IPS DF 6.9 (cell line): ENCODE data around the gene B3GNT7.

Source experiments
- DNase-seq: peaks from one replicate; pipeline ENCODE4 v3.0.0-alpha.2; 2013; ENCODE audit warnings: low read depth, low spot score
- H3K27ac ChIP-seq: one replicate; pipeline ENCODE4 v1.5.1; 2013; ENCODE audit warnings: low read length, control low read depth
- H3K27me3 ChIP-seq: 2 replicates; pipeline ENCODE4 v1.6.1; 2013; ENCODE audit warnings: mild to moderate bottlenecking, low read length; ENCODE audit not compliant: control insufficient read depth, insufficient read depth
- H3K36me3 ChIP-seq: 2 replicates; pipeline ENCODE4 v1.6.1; 2013; ENCODE audit warnings: low read length; ENCODE audit not compliant: control insufficient read depth, insufficient read depth
- H3K4me1 ChIP-seq: 2 replicates; pipeline ENCODE4 v1.6.1; 2013; ENCODE audit warnings: low read length; ENCODE audit not compliant: control insufficient read depth, insufficient read depth
- H3K4me3 ChIP-seq: 2 replicates; pipeline ENCODE4 v1.5.1; 2013; ENCODE audit warnings: mild to moderate bottlenecking, low read length
- H3K9me3 ChIP-seq: 2 replicates; pipeline ENCODE4 v1.6.1; 2013; ENCODE audit warnings: low read length, inconsistent platforms; ENCODE audit not compliant: control insufficient read depth, insufficient read depth
- WGBS: extraction: QIAGEN DNeasy Blood & Tissue Kit; methylation state at CpG from one replicate; pipeline ENCODE4 v1.1.7; 2013; ENCODE audit warnings: mixed read lengths, missing lambda C conversion rate; ENCODE audit not compliant: insufficient read length, insufficient coverage; 5-methylcytosine and 5-hydroxymethylcytosine counted together

B3GNT7 gene

DNA sequence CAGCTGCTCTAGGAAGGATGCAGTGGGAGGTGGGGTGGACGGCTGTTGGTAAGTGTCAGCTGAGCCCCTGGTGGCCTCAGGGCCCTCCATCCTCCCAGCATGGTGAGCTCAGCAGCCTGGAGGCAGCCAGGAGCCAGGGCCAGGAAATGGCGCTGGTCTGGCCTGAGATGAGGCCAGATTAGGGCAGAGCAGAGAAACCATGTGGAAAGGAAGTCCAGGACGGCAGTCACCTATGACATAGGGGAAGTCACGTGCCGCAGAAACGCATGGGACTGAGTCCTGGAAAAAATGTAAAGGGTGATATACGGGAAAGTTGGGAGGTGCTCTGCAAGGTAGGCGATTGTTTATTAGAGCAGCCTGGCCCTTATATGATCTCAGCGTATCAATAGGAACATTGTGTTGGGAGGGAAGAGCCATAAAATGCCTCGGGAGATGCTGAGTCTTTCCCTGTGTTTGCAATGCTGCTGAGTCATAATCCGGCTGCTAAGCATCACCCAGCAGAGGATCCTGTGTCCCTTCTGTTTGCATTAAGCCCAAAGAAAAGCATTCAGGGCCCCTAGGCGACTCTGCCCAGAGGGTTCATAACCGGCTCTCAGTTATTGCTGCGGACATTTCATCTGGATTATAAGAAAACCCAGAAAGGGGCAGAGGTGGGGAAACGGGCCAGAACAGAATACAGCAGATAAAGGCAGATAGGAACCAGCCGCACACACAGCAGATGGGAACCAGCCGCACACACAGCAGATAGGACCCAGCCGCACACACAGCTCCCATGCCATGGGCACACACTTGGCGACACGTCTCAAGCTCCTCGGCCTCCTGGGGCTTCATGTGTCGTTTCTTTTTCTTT is 30.3 kb upstream of the B3GNT7 start:
- Histone ChIP-seq H3K9me3 (no peaks in the 10 kb centered on the region), H3K4me1 (peaks cover 6% of the 10 kb centered on the region), H3K27me3 (no peaks in the 10 kb centered on the region), H3K4me3 (no peak overlapping the region), H3K27ac (no peak overlapping the region), H3K36me3 (peaks cover 3% of the 10 kb centered on the region; the same call in 1 of the 2 replicates)
- DNase-seq: no peak
- no CpG with 5 or more reads among the region's 22 CpGs for WGBS

DNA sequence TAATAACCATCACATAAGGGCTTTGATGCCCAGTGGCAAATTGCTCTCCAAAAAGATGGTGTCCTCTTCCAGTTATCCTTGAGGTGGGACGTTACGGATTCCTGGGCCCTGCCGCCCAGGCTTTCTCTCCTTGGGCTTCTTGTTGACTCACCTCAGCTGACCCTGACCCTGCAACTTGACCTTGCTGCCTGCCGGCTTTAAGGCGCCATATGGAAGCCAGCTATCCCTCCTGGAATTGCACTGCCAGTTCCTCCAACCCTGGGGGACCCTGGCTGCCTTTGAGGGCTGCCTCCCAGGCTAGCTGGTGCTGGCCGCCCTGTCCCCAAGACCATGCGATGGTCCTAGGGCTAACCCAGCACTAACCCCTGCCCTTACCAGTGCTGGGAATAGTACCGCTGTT is 28.3 kb upstream of the B3GNT7 start:
- no peak overlapping the region for H3K27ac ChIP-seq
- no peaks in the 10 kb centered on the region for H3K9me3 ChIP-seq
- no peaks in the 10 kb centered on the region for H3K27me3 ChIP-seq
- peaks cover 12% of the 10 kb centered on the region for H3K4me1 ChIP-seq
- no peaks in the 10 kb centered on the region for H3K36me3 ChIP-seq
- no peak for DNase-seq
- H3K4me3 ChIP-seq: no peak overlapping the region
- no CpG with 5 or more reads among the region's 8 CpGs for WGBS

DNA sequence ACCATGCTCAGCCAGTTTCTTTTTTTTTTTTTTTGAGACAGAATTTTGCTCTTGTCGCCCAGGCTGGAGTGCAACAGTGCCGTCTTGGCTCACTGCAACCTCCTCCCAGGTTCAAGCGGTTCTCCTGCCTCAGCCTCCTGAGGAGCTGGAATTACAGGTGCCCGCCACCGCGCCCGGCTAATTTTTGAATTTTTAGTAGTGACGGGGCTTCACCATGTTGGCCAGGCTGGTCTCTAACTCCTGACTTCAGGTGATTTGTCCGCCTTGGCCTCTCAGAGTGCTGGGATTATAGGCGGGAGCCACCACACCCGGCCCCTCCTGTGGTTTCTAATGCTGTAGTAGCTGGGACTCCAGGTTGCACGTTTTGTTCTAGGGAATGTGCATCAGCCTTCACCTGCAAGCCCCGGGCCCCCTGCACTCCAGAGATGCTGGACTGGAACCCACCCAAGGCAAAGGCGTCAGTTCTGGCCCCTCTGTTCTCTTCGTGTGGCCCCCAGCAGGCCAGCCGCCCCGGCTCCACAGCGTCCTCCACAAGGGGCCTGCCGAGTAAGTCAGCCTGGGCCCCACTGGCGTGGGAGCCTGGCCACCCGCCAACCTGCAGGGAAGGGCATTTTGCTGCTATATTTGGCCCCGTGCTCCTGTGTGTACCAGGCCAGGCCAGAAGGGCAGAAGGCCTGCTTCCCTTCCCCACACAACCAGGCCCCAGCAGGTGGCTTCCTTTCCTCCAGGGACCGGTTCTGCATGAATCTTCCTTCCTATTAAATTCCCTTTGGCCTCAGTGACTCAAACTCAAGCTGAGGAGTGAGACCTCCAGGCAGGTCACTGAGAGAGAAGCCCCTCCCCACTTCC is 25.7 kb upstream of the B3GNT7 start:
- peaks cover 12% of the 10 kb centered on the region for H3K4me1 ChIP-seq
- H3K27ac ChIP-seq: no peak overlapping the region
- no peaks in the 10 kb centered on the region for H3K36me3 ChIP-seq
- no peaks in the 10 kb centered on the region for H3K27me3 ChIP-seq
- WGBS: no CpG with 5 or more reads among the region's 23 CpGs
- H3K9me3 ChIP-seq: no peaks in the 10 kb centered on the region
- no peak overlapping the region for H3K4me3 ChIP-seq
- DNase-seq: no peak

- H3K27ac ChIP-seq: no peak overlapping the region
- H3K4me3 ChIP-seq: no peak overlapping the region
- H3K4me1 ChIP-seq: peaks cover 12% of the 10 kb centered on the region
- no CpG with 5 or more reads among the region's 6 CpGs for WGBS
- H3K9me3 ChIP-seq: no peaks in the 10 kb centered on the region
- H3K27me3 ChIP-seq: no peaks in the 10 kb centered on the region
- no peak for DNase-seq
- no peaks in the 10 kb centered on the region for H3K36me3 ChIP-seq
These were observed 25.1 kb upstream of the B3GNT7 start for GRCh38 chr2:231370429-231370748.

DNA sequence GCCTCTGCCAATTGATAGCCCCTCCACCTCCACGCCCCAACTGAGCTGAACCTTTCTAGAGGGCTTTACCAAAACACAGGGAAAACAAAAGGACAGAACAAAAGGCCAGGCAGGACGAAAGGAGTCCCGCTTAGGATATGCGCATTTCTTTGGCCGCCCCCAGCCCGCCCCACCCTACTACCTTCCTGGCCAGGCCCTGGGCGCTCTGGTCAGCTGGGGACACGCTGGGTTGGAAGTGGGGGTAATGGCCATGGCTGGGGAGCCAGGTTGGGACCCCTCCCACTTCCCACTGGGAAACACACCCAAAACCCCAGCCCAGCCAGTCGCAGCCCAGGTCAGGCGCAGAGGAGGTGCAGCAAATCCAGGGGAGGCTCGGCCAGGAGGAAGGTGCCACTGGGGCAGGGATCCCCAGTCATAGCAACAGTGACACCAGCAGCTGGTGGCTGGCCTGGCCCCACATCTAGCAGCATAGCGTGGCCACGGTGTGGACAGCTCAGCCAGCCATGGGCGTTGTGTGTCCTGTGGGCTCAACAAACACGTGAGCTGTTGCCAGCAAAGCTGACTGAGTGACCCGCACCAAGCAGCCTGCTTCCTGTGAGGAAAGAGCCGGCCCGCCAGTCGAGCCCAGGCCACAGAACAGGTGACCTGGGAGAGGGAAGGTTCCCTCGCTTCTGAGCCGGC is 24.6 kb upstream of the B3GNT7 start:
- H3K27me3 ChIP-seq: no peaks in the 10 kb centered on the region
- no peak for DNase-seq
- no peak overlapping the region for H3K4me3 ChIP-seq
- no peaks in the 10 kb centered on the region for H3K36me3 ChIP-seq
- no peaks in the 10 kb centered on the region for H3K9me3 ChIP-seq
- peaks cover 12% of the 10 kb centered on the region for H3K4me1 ChIP-seq
- H3K27ac ChIP-seq: peak overlapping the region; percentile 44
- no CpG with 5 or more reads among the region's 21 CpGs for WGBS

- Histone ChIP-seq H3K4me3 (no peak overlapping the region), H3K4me1 (peaks cover 12% of the 10 kb centered on the region), H3K27me3 (no peaks in the 10 kb centered on the region), H3K36me3 (no peaks in the 10 kb centered on the region), H3K27ac (no peak overlapping the region), H3K9me3 (no peaks in the 10 kb centered on the region)
- DNase-seq: no peak
- no CpG with 5 or more reads among the region's 13 CpGs for WGBS
These were observed 24.0 kb upstream of the B3GNT7 start for GRCh38 chr2:231371430-231372054.

GRCh38 chr2:231372326-231372725 is 23.2 kb upstream of the B3GNT7 start:
- Histone ChIP-seq H3K4me3 (no peak overlapping the region), H3K4me1 (peaks cover 14% of the 10 kb centered on the region), H3K9me3 (no peaks in the 10 kb centered on the region), H3K27ac (no peak overlapping the region), H3K27me3 (no peaks in the 10 kb centered on the region), H3K36me3 (no peaks in the 10 kb centered on the region)
- no peak for DNase-seq
- no CpG with 5 or more reads among the region's 7 CpGs for WGBS

- Histone ChIP-seq H3K27ac (no peak overlapping the region), H3K9me3 (no peaks in the 10 kb centered on the region), H3K36me3 (no peaks in the 10 kb centered on the region), H3K4me3 (no peak overlapping the region), H3K27me3 (no peaks in the 10 kb centered on the region), H3K4me1 (peaks cover 14% of the 10 kb centered on the region)
- WGBS: no CpG with 5 or more reads among the region's 8 CpGs
- DNase-seq: no peak
These were observed 22.3 kb upstream of the B3GNT7 start for GRCh38 chr2:231373184-231373583.

- H3K9me3 ChIP-seq: no peaks in the 10 kb centered on the region
- no CpG with 5 or more reads among the region's 9 CpGs for WGBS
- no peak overlapping the region for H3K27ac ChIP-seq
- H3K4me3 ChIP-seq: no peak overlapping the region
- peaks cover 14% of the 10 kb centered on the region for H3K4me1 ChIP-seq
- no peak for DNase-seq
- H3K27me3 ChIP-seq: no peaks in the 10 kb centered on the region
- H3K36me3 ChIP-seq: no peaks in the 10 kb centered on the region
These were observed 21.6 kb upstream of the B3GNT7 start for GRCh38 chr2:231373786-231374349.

DNA sequence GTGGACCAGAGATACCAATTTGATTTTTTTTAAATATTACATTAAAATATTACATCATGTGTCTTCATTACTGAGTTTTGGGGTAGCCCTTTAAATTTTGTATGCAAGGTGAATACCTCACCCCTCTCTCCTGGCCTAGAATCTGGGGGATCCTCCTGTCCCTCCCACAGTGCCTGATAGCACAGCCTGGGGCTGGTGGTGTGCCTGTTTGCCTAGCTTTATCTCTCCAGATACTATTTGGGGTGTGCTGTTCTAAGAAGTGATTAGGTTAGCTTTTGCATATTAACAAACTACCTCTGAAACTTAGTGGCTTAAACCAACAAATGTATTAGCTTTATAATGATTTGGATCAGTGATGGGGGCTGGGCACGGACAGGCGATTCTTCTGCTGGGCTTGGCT is 20.7 kb upstream of the B3GNT7 start:
- Histone ChIP-seq H3K4me1 (peaks cover 14% of the 10 kb centered on the region), H3K36me3 (no peaks in the 10 kb centered on the region), H3K4me3 (no peak overlapping the region), H3K9me3 (no peaks in the 10 kb centered on the region), H3K27ac (no peak overlapping the region), H3K27me3 (no peaks in the 10 kb centered on the region)
- WGBS: no CpG with 5 or more reads among the region's 2 CpGs
- no peak for DNase-seq
